C4-2B (cell line): ENCODE results near the gene PHACTR1.

Experiments
- CTCF ChIP-seq: fragments of 450-650 bp; conservative IDR thresholded peaks from 2 replicates; pipeline ENCODE4 v1.5.1; 2017; ENCODE audit warnings: mild to moderate bottlenecking
- ZFX ChIP-seq: fragments of 450-650 bp; IDR thresholded peaks from 2 replicates; pipeline ENCODE4 v1.6.1; 2017

GRCh38 chr6:13215390-13215789 is 498.8 kb downstream of the PHACTR1 start:
- TF ChIP-seq CTCF = no peak
- no peak for TF ChIP-seq ZFX
